HTERT RPE-1 (cell line): ENCODE data around the gene TNNI2.
"Not testable (repeated sequence)": the region's sequence is repeated elsewhere in the genome, so short reads cannot be mapped to it uniquely, and the experiment has no call there.

Experiments
- in situ Hi-C: fragments of 300-500 bp; cut with MboI; formaldehyde crosslinking; loops from 4 replicates; pipeline ENCODE4 v1.14.3; 2020; ENCODE audit warnings: low sequenced_read_pairs

Gene TNNI2

GRCh38 chr11:1883346-1884302 lies 44.8 kb downstream of the TNNI2 start:
- in situ Hi-C loops = no loop called here

- in situ Hi-C loops = no loop called here
Observed at GRCh38 chr11:1884303-1884700, 45.5 kb downstream of the TNNI2 start.

- in situ Hi-C loops = not testable (repeated sequence)
Observed at GRCh38 chr11:1886551-1886950, 47.8 kb downstream of the TNNI2 start.

GRCh38 chr11:1887451-1888346 lies 48.9 kb downstream of the TNNI2 start:
- in situ Hi-C loops = no loop called here

- in situ Hi-C loops = no loop called here
Observed at GRCh38 chr11:1888347-1888753, 49.6 kb downstream of the TNNI2 start.

GRCh38 chr11:1888811-1889210 lies 50.0 kb downstream of the TNNI2 start:
- in situ Hi-C loops = no loop called here

GRCh38 chr11:1889224-1889930 lies 50.6 kb downstream of the TNNI2 start:
- in situ Hi-C loops = no loop called here

GRCh38 chr11:1889941-1890855 lies 51.4 kb downstream of the TNNI2 start:
- in situ Hi-C loops = no loop called here
